GM19035 (cell line): ENCODE measurements around the gene ADORA1.

Source experiments
- ATAC-seq: cut with Tn5 transposase; IDR thresholded peaks from one replicate; pipeline ENCODE4 v1.9.1; 2021; ENCODE audit not compliant: unreplicated experiment

The ADORA1 gene

DNA sequence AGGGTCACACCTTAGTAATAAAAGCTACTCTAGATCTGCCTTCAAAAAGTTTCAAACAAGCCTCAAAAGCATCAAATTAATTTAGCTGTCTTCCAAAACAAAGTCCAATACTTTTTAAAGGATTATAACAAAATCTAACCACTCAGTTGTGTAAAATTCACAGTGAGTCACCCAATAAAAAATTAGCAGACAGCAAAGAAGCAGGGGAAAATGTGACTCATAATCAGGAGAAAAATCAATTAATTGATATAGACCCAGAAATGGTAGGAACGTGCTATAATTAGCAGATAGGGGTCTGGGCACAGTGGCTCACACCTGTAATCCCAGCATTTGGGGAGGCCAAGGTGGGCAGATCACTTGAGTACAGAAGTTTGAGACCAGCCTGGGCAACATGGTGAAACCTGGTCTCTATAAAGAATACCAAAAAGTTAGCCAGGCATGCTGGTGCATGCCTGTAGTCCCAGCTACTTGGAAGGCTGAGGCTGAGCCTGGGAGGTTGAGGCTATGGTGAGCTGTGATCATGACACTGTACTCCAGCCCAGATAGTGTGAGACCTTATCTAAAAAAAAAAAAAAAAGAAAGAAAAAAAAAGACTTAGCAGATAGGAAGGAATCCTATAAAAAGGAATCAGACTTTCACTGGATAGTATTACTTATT, 33.6 kb upstream of the ADORA1 start:
- ATAC-seq = no peak

DNA sequence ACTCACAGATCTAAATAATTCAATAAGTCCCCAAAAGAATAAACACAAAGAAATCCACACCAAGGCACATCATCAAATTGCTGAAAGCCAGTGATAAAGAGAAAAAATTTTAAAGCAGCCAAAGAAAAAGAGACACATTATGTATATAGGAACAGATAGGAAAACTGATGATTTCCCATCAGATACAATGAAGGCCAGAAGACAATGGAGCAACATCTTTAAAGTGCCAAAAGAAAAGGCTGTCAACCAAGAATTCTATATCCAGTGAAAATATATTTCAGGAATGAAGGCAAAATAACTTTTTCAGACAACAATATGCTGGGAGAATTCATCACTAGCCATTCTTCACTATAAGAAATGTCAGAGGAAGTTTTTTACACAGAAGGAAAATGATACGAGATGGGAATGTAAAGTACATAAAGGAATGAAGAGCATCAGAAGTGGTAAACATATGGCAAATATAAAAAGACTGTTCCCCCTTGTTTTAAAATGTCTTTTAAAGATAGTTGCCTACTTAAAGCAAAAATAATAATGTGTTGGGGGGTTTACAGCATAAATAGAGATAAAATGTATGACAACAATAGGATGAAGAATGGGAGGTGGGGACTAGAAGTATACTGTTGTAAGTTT, 32.4 kb upstream of the ADORA1 start:
- no peak for ATAC-seq

- no peak for ATAC-seq
Observed at GRCh38 chr1:203096566-203096965, 31.0 kb upstream of the ADORA1 start.

DNA sequence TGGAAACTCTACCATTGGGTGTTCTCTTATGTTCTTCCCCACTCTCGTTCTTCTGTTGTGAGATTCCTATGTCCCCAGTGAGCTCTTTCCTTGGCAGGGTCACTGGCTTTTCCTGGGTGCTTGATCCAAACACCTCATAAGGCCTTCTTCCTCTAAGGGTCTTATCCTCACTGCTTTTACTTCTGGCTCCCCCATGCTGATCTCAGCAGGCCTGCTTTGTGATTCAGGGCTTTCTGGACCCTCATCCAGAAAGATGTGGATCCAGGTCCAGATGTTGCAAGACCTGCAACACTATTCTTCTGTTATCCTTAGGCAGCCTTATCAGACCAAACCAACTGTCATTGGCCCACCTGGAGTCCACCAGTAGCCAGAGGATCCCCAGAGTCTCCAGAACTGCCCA, 30.5 kb upstream of the ADORA1 start:
- no peak for ATAC-seq

- no peak for ATAC-seq
Observed at GRCh38 chr1:203098445-203098844, 29.1 kb upstream of the ADORA1 start.

DNA sequence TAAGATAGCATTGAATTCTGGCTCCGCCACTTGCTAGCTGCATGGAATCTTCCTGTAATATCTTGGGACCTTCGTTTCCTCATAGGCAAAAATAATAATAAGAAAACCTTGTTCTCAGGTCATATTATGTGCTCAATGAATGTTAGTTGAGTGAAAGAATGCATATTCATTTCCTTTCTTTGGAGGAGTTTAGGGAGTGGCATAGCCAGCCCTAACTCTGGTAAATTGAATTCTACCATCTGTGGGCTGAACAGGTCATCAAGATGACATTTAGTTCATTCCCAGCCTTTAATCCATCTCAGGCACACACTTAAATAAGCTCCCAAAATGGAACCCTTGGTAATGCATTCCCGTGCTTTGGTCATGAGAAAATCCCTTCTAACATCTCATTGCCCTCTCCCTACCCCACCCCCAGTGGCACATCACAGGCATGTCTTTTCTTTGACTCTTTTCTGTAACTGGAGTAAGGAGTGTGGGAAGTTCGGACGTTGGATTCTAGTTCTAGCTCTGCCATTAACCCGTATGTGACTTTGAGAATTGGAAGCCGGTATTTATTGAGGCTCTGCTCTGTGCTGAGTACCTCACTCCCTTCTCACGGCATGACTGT, 28.5 kb upstream of the ADORA1 start:
- ATAC-seq = no peak

DNA sequence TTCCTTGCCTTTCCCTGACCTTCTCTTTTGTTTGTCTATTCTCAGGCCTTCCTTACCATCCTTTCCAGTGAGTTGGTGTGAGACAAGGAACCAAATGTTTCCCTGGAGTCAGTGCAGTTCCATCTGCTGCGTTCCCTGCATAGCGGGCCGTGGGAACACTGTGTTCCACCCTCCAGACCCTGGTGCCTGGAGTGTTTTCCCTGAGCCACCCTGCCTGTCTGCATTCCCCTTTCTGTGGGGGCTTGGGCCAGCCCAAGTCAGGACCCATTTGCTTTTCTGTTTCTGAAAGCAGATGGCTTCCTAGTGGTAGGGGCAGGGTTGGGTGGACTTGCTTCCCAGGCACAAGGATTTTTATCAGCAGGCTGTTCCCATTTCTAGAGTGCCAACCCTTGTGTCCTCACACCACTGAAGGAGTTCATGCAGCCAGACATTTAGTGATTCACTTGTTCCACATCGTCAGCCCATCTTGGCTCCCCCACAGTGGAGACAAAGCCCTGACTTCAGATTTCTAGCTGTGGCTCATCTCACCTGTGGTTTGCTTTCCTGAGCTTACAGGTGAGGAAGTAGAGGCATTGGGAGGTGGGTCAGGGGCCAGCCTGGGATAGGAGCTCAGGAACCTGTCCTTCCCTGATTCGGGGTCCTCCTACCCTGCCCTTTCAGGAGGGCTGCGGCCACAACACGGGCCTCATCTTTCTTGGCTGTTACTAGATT, 27.6 kb upstream of the ADORA1 start:
- ATAC-seq = no peak

- no peak for ATAC-seq
Observed at GRCh38 chr1:203100516-203100869, 27.0 kb upstream of the ADORA1 start.

- ATAC-seq = no peak
Observed at GRCh38 chr1:203101813-203102634, 25.5 kb upstream of the ADORA1 start.

GRCh38 chr1:203103216-203103615, 24.3 kb upstream of the ADORA1 start:
- no peak for ATAC-seq

DNA sequence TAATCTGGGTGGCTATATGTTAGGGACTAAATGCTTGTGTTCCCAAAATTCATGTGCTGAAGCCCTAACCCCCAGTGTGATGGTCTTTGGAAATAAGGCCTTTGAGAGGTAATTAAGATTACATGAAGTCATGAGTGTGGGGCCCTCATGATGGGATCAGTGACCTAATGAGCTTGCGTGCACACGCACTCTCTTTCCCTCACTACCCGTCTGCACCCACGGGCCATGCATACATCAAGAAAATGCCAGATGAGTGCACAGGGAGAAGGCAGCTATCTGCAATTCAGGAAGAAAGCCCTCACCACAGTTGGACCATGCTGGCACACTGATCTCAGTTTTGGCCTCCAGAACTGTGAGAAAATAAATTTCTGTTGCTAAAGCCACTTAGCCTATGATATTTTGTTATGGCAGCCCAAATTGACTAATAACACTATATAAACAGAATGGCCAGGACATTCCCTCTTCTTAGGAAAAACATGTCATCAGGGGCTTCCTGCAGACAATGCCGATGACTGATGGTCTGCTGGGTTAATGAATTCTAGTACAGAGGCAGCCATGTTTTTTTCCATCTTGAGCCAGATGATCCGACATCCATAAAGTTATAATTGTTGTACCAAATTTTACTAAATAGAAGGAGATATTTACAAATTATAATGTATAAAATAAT, 23.6 kb upstream of the ADORA1 start:
- ATAC-seq = no peak

GRCh38 chr1:203104789-203105390, 22.6 kb upstream of the ADORA1 start:
- ATAC-seq = no peak

GRCh38 chr1:203112475-203112874, 15.1 kb upstream of the ADORA1 start:
- ATAC-seq = no peak

GRCh38 chr1:203113308-203113707, 14.2 kb upstream of the ADORA1 start:
- ATAC-seq = no peak

GRCh38 chr1:203114202-203114601, 13.3 kb upstream of the ADORA1 start:
- ATAC-seq = no peak

- ATAC-seq = no peak
Observed at GRCh38 chr1:203116091-203116820, 11.3 kb upstream of the ADORA1 start.

DNA sequence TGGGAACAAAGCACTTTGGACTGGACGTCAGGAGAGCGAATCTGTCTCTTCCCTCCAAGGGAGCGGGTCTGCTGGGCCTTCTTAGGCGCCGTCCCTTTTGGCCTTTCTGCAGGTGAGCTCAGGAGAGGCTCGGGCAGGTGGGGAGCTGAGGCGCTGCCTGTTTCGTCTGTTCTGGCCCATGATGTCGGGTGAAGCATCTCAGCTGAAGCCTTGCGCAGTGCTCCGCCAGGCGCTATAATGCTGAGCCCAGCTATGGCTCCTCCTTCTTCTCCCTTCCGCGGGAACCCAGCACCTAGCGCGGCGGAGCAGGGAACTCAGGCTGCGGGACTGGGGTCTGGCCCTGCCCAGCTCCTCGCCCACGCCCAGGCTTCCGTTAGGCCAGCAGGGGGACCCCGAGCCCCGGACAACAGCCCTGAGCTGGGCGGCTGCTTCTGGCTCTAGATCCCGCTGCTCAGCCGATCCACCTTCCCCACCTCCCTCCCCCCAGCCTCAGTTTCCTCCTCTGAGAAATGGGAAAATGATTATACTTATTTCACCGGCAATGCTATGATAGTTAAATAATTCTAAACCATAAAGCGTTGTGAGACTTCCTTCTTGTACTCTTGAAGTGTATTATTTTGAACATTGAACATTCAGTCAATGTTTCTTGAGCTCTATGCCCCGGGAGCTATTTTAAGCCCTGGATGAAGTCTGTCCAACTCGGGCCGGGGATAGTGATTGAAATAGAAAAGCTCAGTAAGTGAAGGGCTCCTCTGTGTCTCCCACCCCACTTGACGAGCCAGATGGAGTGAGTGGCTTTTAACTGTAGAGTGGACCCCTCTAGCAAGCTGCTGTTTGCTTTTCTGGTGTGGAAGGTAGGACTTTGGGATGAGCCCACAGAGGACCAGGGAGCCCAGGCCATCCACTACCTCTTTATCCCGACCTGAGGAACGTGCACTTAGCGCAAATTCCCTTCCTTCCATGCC, 9.6 kb upstream of the ADORA1 start:
- ATAC-seq = no peak
